DND-41 (cell line): ENCODE measurements around the gene HUNK.

ENCODE experiments used
- ATAC-seq: fragments of 200-7000 bp; cut with Tn5 transposase; 3 replicates; pipeline ENCODE4 v1.9.1; 2021; ENCODE audit warnings: low read depth; ENCODE audit not compliant: insufficient read depth
- DNase-seq: peaks from one replicate; pipeline ENCODE4 v3.0.0-alpha.2; 2020
- H2AFZ ChIP-seq: 2 replicates; pipeline ENCODE4 v1.6.0; 2012; ENCODE audit warnings: low read depth, low read length
- H3K27ac ChIP-seq: 2 replicates; pipeline ENCODE4 v1.5.1; 2012; ENCODE audit warnings: low read length, inconsistent platforms
- H3K27me3 ChIP-seq: fragments of 200-600 bp; sonication (generic); 2 replicates; pipeline ENCODE4 v1.6.0; 2012; ENCODE audit warnings: low read length, mild to moderate bottlenecking, inconsistent platforms; ENCODE audit not compliant: insufficient read depth, poor library complexity
- H3K36me3 ChIP-seq: 2 replicates; pipeline ENCODE4 v1.5.1; 2012; ENCODE audit warnings: low read length, inconsistent platforms; ENCODE audit not compliant: insufficient read depth
- H3K4me1 ChIP-seq: 2 replicates; pipeline ENCODE4 v1.5.1; 2012; ENCODE audit warnings: mild to moderate bottlenecking, low read length; ENCODE audit not compliant: insufficient read depth
- H3K4me2 ChIP-seq: 2 replicates; pipeline ENCODE4 v1.6.0; 2012; ENCODE audit warnings: mild to moderate bottlenecking, moderate library complexity, low read length, inconsistent platforms; ENCODE audit not compliant: insufficient read depth
- H3K4me3 ChIP-seq, 2 experiments: fragments of 200-600 bp in 1 of 2; shearing (Covaris generic) in 1 of 2; 2 replicates each; pipeline ENCODE4 v1.5.1; 2012 to 2016; ENCODE audit warnings: inconsistent platforms in 2 of 2, low read length in 2 of 2, mild to moderate bottlenecking in 2 of 2, low read depth in 1 of 2, moderate library complexity in 1 of 2
- H3K79me2 ChIP-seq: 2 replicates; pipeline ENCODE4 v1.6.0; 2012; ENCODE audit warnings: low read length, inconsistent platforms; ENCODE audit not compliant: insufficient read depth
- H3K9ac ChIP-seq: 2 replicates; pipeline ENCODE4 v1.6.0; 2012; ENCODE audit warnings: low read depth, mild to moderate bottlenecking, inconsistent platforms, low read length, moderate library complexity
- H3K9me3 ChIP-seq: 2 replicates; pipeline ENCODE4 v1.5.1; 2012; ENCODE audit warnings: low read length, moderate library complexity, mild to moderate bottlenecking, inconsistent platforms; ENCODE audit not compliant: insufficient read depth, severe bottlenecking
- H4K20me1 ChIP-seq: 2 replicates; pipeline ENCODE4 v1.6.0; 2012; ENCODE audit warnings: low read length; ENCODE audit not compliant: insufficient read depth
- CTCF ChIP-seq: IDR thresholded peaks from 2 replicates; pipeline ENCODE4 v1.5.1; 2012; ENCODE audit warnings: borderline replicate concordance, low read length, moderate library complexity, mild to moderate bottlenecking; ENCODE audit not compliant: poor library complexity, severe bottlenecking; ENCODE audit errors: extremely low read depth
- EZH2 ChIP-seq: IDR thresholded peaks from 3 replicates; pipeline ENCODE4 v1.6.1; 2012; ENCODE audit warnings: borderline replicate concordance, low read depth, mild to moderate bottlenecking, moderate library complexity, low read length, inconsistent platforms; ENCODE audit not compliant: severe bottlenecking

Gene HUNK

GRCh38 chr21:31931644-31932469, 59.0 kb downstream of the HUNK start:
- H3K79me2 ChIP-seq, result no peaks in the 10 kb centered on the region
- H3K27ac ChIP-seq, result no peak overlapping the region
- H3K27me3 ChIP-seq, result no peaks in the 10 kb centered on the region
- no peak overlapping the region for H3K9ac ChIP-seq
- ATAC-seq (no peak), DNase-seq (no peak)
- H3K9me3 ChIP-seq, result no peaks in the 10 kb centered on the region
- H3K4me2 ChIP-seq, result no peak overlapping the region
- no peaks in the 10 kb centered on the region for H4K20me1 ChIP-seq
- no peaks in the 10 kb centered on the region for H3K4me1 ChIP-seq
- H2AFZ ChIP-seq, result no peak overlapping the region
- no peaks in the 10 kb centered on the region for H3K36me3 ChIP-seq
- no peak overlapping the region for H3K4me3 ChIP-seq
- TF ChIP-seq EZH2 (no peak), CTCF (no peak)

GRCh38 chr21:31932470-31932764, 59.6 kb downstream of the HUNK start:
- Histone ChIP-seq H3K27ac (no peak overlapping the region), H3K79me2 (no peaks in the 10 kb centered on the region), H3K4me3 (no peak overlapping the region), H3K27me3 (no peaks in the 10 kb centered on the region), H4K20me1 (no peaks in the 10 kb centered on the region), H3K4me1 (no peaks in the 10 kb centered on the region), H3K9ac (no peak overlapping the region), H3K9me3 (no peaks in the 10 kb centered on the region), H3K36me3 (no peaks in the 10 kb centered on the region), H3K4me2 (no peak overlapping the region), H2AFZ (no peak overlapping the region)
- ATAC-seq (no peak), DNase-seq (no peak)
- TF ChIP-seq CTCF (no peak), EZH2 (no peak)

GRCh38 chr21:31937303-31937702, 64.5 kb downstream of the HUNK start:
- Histone ChIP-seq H3K79me2 (no peaks in the 10 kb centered on the region), H3K4me3 (no peak overlapping the region), H3K4me1 (no peaks in the 10 kb centered on the region), H3K4me2 (no peak overlapping the region), H3K27me3 (no peaks in the 10 kb centered on the region), H3K27ac (no peak overlapping the region), H4K20me1 (no peaks in the 10 kb centered on the region), H3K9me3 (no peaks in the 10 kb centered on the region), H2AFZ (no peak overlapping the region), H3K36me3 (no peaks in the 10 kb centered on the region), H3K9ac (no peak overlapping the region)
- ATAC-seq, result no peak
- no peak for DNase-seq
- no peak for TF ChIP-seq CTCF
- TF ChIP-seq EZH2, result no peak
